GM18517 (cell line): Measurements from ENCODE around the gene PRKCE.

ENCODE experiments used
- ATAC-seq: cut with Tn5 transposase; IDR thresholded peaks from one replicate; pipeline ENCODE4 v1.9.1; 2021; ENCODE audit warnings: mild to moderate bottlenecking, moderate library complexity; ENCODE audit not compliant: unreplicated experiment

Gene PRKCE

GRCh38 chr2:45750001-45750400 lies 98.5 kb downstream of the PRKCE start:
- ATAC-seq: no peak

GRCh38 chr2:45750484-45750883 lies 99.0 kb downstream of the PRKCE start:
- no peak for ATAC-seq

GRCh38 chr2:45753381-45753780 lies 101.9 kb downstream of the PRKCE start:
- no peak for ATAC-seq

GRCh38 chr2:45754131-45755010 lies 102.9 kb downstream of the PRKCE start:
- no peak for ATAC-seq

- no peak for ATAC-seq
These were observed 104.3 kb downstream of the PRKCE start for GRCh38 chr2:45755585-45756335.

- ATAC-seq: no peak
These were observed 106.5 kb downstream of the PRKCE start for GRCh38 chr2:45758018-45758417.

- no peak for ATAC-seq
These were observed 107.9 kb downstream of the PRKCE start for GRCh38 chr2:45759310-45759851.

- ATAC-seq: no peak
These were observed 110.2 kb downstream of the PRKCE start for GRCh38 chr2:45761635-45762034.

- no peak for ATAC-seq
These were observed 111.8 kb downstream of the PRKCE start for GRCh38 chr2:45763255-45763654.

GRCh38 chr2:45763797-45764196 lies 112.3 kb downstream of the PRKCE start:
- ATAC-seq: no peak

GRCh38 chr2:45765007-45765727 lies 113.7 kb downstream of the PRKCE start:
- no peak for ATAC-seq

GRCh38 chr2:45765728-45766254 lies 114.3 kb downstream of the PRKCE start:
- no peak for ATAC-seq

- ATAC-seq: no peak
These were observed 116.7 kb downstream of the PRKCE start for GRCh38 chr2:45768208-45768607.

GRCh38 chr2:45769056-45769455 lies 117.6 kb downstream of the PRKCE start:
- no peak for ATAC-seq

GRCh38 chr2:45769854-45770576 lies 118.5 kb downstream of the PRKCE start:
- ATAC-seq: no peak

GRCh38 chr2:45770811-45771210 lies 119.3 kb downstream of the PRKCE start:
- ATAC-seq: no peak

- no peak for ATAC-seq
These were observed 119.8 kb downstream of the PRKCE start for GRCh38 chr2:45771261-45771660.

- ATAC-seq: no peak
These were observed 120.6 kb downstream of the PRKCE start for GRCh38 chr2:45772038-45772437.

- no peak for ATAC-seq
These were observed 122.4 kb downstream of the PRKCE start for GRCh38 chr2:45773909-45774308.

GRCh38 chr2:45774688-45775244 lies 123.3 kb downstream of the PRKCE start:
- ATAC-seq: no peak
